Measurements from ENCODE around the gene DTX4. TPM values are rescaled to one million over a fixed set of nuclear protein-coding genes. Genes with fewer than 3 reads are reported as not detected.

DTX4 gene
- polyA plus RNA-seq, 1 of the 3 experiments (the other 2 are of a cell fraction) = 0.05 TPM

GRCh38 chr11:59243633-59244032, 71.7 kb downstream of the DTX4 start:
- H3K36me3 ChIP-seq (replicated peaks in 1 of 2; ENCODE audit: control insufficient read depth in 1 of 2, insufficient read depth in 2 of 2, low read length in 1 of 2) = no peaks in the 10 kb centered on the region
- no peaks in the 10 kb centered on the region for H3K4me1 ChIP-seq (ENCODE audit: control insufficient read depth in 1 of 2, insufficient read depth in 2 of 2, low read depth in 1 of 2, low read length in 1 of 2)
- H3F3A ChIP-seq (replicated peaks; ENCODE audit: insufficient read depth) = no peaks in the 10 kb centered on the region
- TF ChIP-seq RFX5 (IDR thresholded peaks at IDR 0.05; ENCODE audit: low read length) (no peak), NRF1 (IDR thresholded peaks at IDR 0.05; ENCODE audit: low read depth, low read length) (no peak), USF2 (IDR thresholded peaks at IDR 0.05; ENCODE audit: borderline replicate concordance, low read depth, low read length) (no peak), CHD2 (IDR thresholded peaks at IDR 0.05; ENCODE audit: low read length, partially characterized antibody) (no peak), FOXJ3 (CRISPR knock-in tag; IDR thresholded peaks at IDR 0.05) (no peak), RCOR1 (IDR thresholded peaks at IDR 0.05; ENCODE audit: low read length) (no peak), TAF1 (IDR thresholded peaks at IDR 0.05; ENCODE audit: borderline replicate concordance, low read depth, low read length) (no peak), EP300 (IDR thresholded peaks at IDR 0.05; ENCODE audit: borderline replicate concordance in 1 of 2, low read depth in 1 of 2, low read length in 1 of 2) (no peak), FOXM1 (IDR thresholded peaks at IDR 0.05; ENCODE audit: low read depth) (no peak)
- TF ChIP-seq, protein P1, sequence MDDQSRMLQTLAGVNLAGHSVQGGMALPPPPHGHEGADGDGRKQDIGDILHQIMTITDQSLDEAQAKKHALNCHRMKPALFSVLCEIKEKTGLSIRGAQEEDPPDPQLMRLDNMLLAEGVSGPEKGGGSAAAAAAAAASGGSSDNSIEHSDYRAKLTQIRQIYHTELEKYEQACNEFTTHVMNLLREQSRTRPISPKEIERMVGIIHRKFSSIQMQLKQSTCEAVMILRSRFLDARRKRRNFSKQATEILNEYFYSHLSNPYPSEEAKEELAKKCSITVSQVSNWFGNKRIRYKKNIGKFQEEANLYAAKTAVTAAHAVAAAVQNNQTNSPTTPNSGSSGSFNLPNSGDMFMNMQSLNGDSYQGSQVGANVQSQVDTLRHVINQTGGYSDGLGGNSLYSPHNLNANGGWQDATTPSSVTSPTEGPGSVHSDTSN (IDR thresholded peaks at IDR 0.05) = no peak
- TF ChIP-seq, protein P2, sequence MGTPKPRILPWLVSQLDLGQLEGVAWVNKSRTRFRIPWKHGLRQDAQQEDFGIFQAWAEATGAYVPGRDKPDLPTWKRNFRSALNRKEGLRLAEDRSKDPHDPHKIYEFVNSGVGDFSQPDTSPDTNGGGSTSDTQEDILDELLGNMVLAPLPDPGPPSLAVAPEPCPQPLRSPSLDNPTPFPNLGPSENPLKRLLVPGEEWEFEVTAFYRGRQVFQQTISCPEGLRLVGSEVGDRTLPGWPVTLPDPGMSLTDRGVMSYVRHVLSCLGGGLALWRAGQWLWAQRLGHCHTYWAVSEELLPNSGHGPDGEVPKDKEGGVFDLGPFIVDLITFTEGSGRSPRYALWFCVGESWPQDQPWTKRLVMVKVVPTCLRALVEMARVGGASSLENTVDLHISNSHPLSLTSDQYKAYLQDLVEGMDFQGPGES (IDR thresholded peaks at IDR 0.05; ENCODE audit: low read depth, low read length) = no peak
- H3K9me2 ChIP-seq = no peaks in the 10 kb centered on the region
- H3K79me2 ChIP-seq (ENCODE audit: insufficient read depth) = no peaks in the 10 kb centered on the region
- H3K27ac ChIP-seq (ENCODE audit: low read depth in 2 of 2, low read length in 1 of 2) = no peak overlapping the region
- no peak for DNase-seq
- no peak overlapping the region for H2AFZ ChIP-seq (ENCODE audit: low read depth)
- POLR2A ChIA-PET = no interaction called here
- peaks cover 4% of the 10 kb centered on the region; the same call in 1 of the 2 replicates for H3K27me3 ChIP-seq (ENCODE audit: insufficient read depth)
- H3K9me3 ChIP-seq = peaks cover 4% of the 10 kb centered on the region; the same call in 1 of the 2 replicates
- no peak overlapping the region for H3K9ac ChIP-seq
- H3K4me3 ChIP-seq (ENCODE audit: low read depth in 2 of 2, low read length in 1 of 2) = no peak overlapping the region
- no peak overlapping the region for H3K4me2 ChIP-seq
- no peaks in the 10 kb centered on the region for H4K20me1 ChIP-seq (ENCODE audit: insufficient read depth)
- whole genome bisulfite sequencing (ENCODE audit: low lambda C conversion rate) = 0% methylated on average over 1 of the region's 1 CpG
- CTCF ChIA-PET = no interaction called here

GRCh38 chr11:59247531-59248227, 75.7 kb downstream of the DTX4 start:
- H3K4me3 ChIP-seq (ENCODE audit: low read depth in 2 of 2, low read length in 1 of 2) = no peak overlapping the region
- H3K9ac ChIP-seq = no peak overlapping the region
- H3K4me1 ChIP-seq (ENCODE audit: control insufficient read depth in 1 of 2, insufficient read depth in 2 of 2, low read depth in 1 of 2, low read length in 1 of 2) = no peaks in the 10 kb centered on the region
- no peaks in the 10 kb centered on the region for H3K79me2 ChIP-seq (ENCODE audit: insufficient read depth)
- no peaks in the 10 kb centered on the region for H4K20me1 ChIP-seq (ENCODE audit: insufficient read depth)
- no peaks in the 10 kb centered on the region for H3K9me3 ChIP-seq
- 0% methylated on average over 2 of the region's 2 CpGs for WGBS (ENCODE audit: low lambda C conversion rate)
- no peaks in the 10 kb centered on the region for H3K9me2 ChIP-seq
- no peaks in the 10 kb centered on the region for H3F3A ChIP-seq (replicated peaks; ENCODE audit: insufficient read depth)
- H3K27me3 ChIP-seq (ENCODE audit: insufficient read depth) = peaks cover 4% of the 10 kb centered on the region; the same call in 1 of the 2 replicates
- ChIA-PET CTCF (interaction anchor here (1.1 kb wide), 1 partner anchor 182 kb away, joined by 3 read pairs; no protein-coding TSS in a partner anchor), POLR2A (no interaction called here)
- H3K36me3 ChIP-seq (replicated peaks in 1 of 2; ENCODE audit: control insufficient read depth in 1 of 2, insufficient read depth in 2 of 2, low read length in 1 of 2) = no peaks in the 10 kb centered on the region
- no peak for DNase-seq
- H3K4me2 ChIP-seq = no peak overlapping the region
- H3K27ac ChIP-seq (ENCODE audit: low read depth in 2 of 2, low read length in 1 of 2) = no peak overlapping the region
- H2AFZ ChIP-seq (ENCODE audit: low read depth) = no peak overlapping the region
- TF ChIP-seq SIN3A (IDR thresholded peaks at IDR 0.05; ENCODE audit: borderline replicate concordance, low read depth, low read length) (no peak), RAD21 (IDR thresholded peaks at IDR 0.05; ENCODE audit: low read length) (no peak), GABPA (IDR thresholded peaks at IDR 0.05; ENCODE audit: low read depth) (no peak), CHD2 (IDR thresholded peaks at IDR 0.05; ENCODE audit: low read length, partially characterized antibody) (no peak), POLR2AphosphoS5 (IDR thresholded peaks at IDR 0.05; ENCODE audit: low read depth, low read length) (no peak), GATA2 (CRISPR knock-in tag; IDR thresholded peaks at IDR 0.05) (no peak), TAF1 (IDR thresholded peaks at IDR 0.05; ENCODE audit: borderline replicate concordance, low read depth, low read length) (no peak), USF2 (IDR thresholded peaks at IDR 0.05; ENCODE audit: borderline replicate concordance, low read depth, low read length) (no peak), SMC3 (IDR thresholded peaks at IDR 0.05; ENCODE audit: low read depth, low read length) (no peak), NRF1 (IDR thresholded peaks at IDR 0.05; ENCODE audit: low read depth, low read length) (no peak), FOXM1 (IDR thresholded peaks at IDR 0.05; ENCODE audit: low read depth) (no peak), FOXJ3 (CRISPR knock-in tag; IDR thresholded peaks at IDR 0.05) (no peak), ZBTB33 (IDR thresholded peaks at IDR 0.05; ENCODE audit: borderline replicate concordance, low read depth) (no peak)
- TF ChIP-seq, protein P1 (IDR thresholded peaks at IDR 0.05) = no peak
